Measurements from ENCODE around the gene ARID1B.

ARID1B gene

DNA sequence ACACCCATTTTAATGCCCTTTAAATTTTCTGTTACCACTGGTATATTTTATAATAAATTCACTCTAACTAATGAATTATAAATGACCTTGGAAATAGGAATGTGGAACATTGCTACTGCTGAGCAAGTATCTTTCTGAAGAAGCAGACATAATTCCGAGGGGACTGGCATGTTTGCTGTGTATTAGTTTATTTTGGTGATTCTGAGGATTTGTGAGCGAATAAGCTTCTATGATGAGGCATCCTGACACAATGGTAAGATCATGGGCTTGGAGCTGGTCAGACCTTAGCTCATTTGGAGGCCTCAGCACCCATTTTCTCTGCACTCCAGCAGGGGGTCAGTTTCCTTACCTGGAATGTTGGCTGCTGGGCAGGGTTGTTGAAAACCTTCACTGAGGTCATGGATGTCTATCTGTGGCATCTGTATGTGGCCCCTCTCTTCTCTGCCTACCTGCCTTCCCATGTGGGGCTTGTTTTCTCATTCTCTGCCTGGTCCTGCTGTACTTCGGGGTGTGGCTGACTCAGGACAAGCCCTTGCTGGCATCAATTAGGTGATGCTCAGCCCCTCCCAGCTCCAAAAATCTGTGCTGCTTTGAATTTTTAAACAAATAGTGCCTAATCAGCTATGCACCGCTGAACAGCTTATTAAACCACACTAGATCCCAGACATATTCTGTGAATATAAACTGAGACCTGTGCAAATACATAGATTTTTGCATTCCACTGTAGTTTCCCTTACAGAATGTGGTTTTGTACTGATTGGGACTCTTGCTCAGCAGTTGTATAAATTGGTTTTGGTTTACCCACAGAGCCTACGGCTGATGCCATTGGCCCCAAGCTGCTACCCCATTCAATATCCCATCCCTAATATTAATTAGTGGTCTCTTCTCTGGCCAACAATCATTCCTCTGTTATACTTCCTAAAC, 10.7 kb downstream of the ARID1B start:
- TF ChIP-seq POLR2AphosphoS5 (IDR thresholded peaks at IDR 0.05; ENCODE audit: low read depth, low read length) (no peak), SIN3A (IDR thresholded peaks at IDR 0.05; ENCODE audit: borderline replicate concordance, insufficient read depth, low read length) (no peak), FOXP2 (optimal IDR thresholded peaks at IDR 0.05; ENCODE audit: borderline replicate concordance, extremely low read depth, extremely low read length, insufficient read depth) (no peak), TAF1 (IDR thresholded peaks at IDR 0.05; ENCODE audit: borderline replicate concordance, insufficient read depth, low read length) (no peak)
- TF ChIP-seq, protein P1, sequence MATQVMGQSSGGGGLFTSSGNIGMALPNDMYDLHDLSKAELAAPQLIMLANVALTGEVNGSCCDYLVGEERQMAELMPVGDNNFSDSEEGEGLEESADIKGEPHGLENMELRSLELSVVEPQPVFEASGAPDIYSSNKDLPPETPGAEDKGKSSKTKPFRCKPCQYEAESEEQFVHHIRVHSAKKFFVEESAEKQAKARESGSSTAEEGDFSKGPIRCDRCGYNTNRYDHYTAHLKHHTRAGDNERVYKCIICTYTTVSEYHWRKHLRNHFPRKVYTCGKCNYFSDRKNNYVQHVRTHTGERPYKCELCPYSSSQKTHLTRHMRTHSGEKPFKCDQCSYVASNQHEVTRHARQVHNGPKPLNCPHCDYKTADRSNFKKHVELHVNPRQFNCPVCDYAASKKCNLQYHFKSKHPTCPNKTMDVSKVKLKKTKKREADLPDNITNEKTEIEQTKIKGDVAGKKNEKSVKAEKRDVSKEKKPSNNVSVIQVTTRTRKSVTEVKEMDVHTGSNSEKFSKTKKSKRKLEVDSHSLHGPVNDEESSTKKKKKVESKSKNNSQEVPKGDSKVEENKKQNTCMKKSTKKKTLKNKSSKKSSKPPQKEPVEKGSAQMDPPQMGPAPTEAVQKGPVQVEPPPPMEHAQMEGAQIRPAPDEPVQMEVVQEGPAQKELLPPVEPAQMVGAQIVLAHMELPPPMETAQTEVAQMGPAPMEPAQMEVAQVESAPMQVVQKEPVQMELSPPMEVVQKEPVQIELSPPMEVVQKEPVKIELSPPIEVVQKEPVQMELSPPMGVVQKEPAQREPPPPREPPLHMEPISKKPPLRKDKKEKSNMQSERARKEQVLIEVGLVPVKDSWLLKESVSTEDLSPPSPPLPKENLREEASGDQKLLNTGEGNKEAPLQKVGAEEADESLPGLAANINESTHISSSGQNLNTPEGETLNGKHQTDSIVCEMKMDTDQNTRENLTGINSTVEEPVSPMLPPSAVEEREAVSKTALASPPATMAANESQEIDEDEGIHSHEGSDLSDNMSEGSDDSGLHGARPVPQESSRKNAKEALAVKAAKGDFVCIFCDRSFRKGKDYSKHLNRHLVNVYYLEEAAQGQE (IDR thresholded peaks at IDR 0.05; ENCODE audit: insufficient read depth in 1 of 2, low read depth in 2 of 2, low read length in 2 of 2), result no peak

DNA sequence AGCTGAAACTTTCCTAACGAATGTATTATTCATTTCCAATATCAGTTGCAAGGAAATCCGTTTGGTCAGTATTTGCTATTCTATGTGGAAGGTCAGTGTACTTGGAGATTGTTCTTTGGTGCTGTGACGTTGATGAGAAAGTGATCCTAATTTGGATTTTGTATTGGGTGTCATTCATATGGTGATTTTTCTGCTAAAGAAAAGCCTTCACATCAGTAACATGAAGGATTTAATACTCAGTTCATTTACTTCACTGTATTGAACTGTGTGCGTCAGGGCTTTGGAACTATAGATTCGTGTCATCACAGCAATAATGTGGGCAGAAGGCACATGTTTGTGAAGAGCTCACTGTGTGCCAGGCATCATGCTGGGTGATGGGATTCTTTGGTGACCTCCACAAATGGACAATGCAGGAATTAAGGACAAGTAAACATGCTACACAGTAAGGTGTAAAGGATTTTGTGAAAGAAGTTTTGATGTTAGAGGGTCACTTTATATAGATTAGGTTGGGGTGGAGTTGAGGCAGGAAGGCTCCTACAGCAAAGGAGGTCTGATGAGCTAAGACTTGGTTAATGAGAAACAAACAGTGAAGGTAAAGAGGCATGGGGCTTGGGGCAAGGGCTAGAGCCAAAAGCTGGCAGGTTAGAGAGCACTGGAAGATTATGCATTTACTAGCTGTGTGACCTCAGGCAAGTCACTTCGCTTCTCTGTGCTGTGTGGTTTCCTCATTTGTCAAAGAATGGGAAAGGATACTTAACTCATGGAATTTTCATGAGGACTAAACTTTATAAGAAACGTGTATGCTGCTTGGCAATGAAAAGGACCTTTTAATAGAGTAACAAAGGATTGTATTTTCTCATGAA, 12.1 kb downstream of the ARID1B start:
- TF ChIP-seq FOXP2 (optimal IDR thresholded peaks at IDR 0.05; ENCODE audit: borderline replicate concordance, extremely low read depth, extremely low read length, insufficient read depth) (no peak), POLR2AphosphoS5 (IDR thresholded peaks at IDR 0.05; ENCODE audit: low read depth, low read length) (no peak)
- TF ChIP-seq, protein P1 (IDR thresholded peaks at IDR 0.05; ENCODE audit: insufficient read depth in 1 of 2, low read depth in 2 of 2, low read length in 2 of 2), result no peak

DNA sequence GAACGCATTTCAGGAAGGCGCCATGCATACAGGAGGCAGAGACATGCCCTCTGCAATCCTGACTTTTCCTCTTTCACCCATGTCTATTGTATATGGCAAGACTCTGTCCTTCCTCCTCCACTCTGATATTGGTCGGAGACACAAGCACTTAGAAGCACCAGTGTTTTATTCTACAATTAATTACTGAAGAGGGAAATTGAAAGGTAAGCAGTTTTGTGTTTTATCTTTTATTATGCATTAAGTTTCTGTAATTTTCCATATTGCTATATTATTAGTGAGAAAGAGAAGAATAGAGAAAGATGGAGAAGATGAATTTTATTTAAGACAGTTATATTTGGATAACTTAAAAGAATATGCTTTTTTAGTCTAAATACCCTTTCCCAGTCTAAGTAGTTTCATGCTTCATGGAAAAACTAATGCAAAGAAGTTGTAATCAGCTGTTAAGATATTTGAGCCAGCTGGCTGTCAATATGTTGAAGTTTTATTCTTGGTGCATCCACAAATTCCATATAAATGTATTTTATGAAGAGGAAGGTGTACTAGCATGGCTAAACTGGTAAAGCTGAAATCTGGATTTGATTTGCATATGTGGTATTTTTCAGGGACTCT, 13.6 kb downstream of the ARID1B start:
- TF ChIP-seq POLR2AphosphoS5 (IDR thresholded peaks at IDR 0.05; ENCODE audit: low read depth, low read length) (no peak), FOXP2 (optimal IDR thresholded peaks at IDR 0.05; ENCODE audit: borderline replicate concordance, extremely low read depth, extremely low read length, insufficient read depth) (no peak), TAF1 (IDR thresholded peaks at IDR 0.05; ENCODE audit: borderline replicate concordance, insufficient read depth, low read length) (no peak), SIN3A (IDR thresholded peaks at IDR 0.05; ENCODE audit: borderline replicate concordance, insufficient read depth, low read length) (no peak)
- TF ChIP-seq, protein P1 (IDR thresholded peaks at IDR 0.05; ENCODE audit: insufficient read depth in 1 of 2, low read depth in 2 of 2, low read length in 2 of 2), result no peak

DNA sequence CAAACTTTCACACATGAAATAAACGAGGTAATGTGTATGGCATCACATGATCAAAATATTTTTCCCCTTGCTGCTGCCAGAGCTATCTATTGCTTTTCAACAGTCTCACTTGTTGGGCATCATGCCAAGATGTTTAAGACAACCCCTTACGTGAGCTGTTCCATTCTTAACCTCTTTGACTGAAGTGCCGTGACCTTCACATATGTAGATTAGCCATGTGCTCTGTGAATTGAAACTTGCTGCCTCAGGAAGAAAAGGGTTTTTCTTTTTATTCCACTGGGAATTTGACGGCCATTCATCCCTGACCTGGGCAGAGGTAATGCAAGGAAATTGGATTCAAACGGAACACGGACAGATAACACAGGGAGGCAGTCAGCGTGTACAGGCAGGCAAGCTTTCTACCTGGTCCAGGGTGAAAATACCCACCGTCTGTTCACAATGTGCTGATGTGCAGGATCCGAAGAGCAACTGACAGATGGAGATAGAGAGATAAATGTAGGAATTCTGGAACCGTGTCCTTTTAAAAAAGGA, 14.2 kb downstream of the ARID1B start:
- TF ChIP-seq, protein P1 (IDR thresholded peaks at IDR 0.05; ENCODE audit: insufficient read depth in 1 of 2, low read depth in 2 of 2, low read length in 2 of 2), result peak in 1 of 2 experiments; percentile 35; a peak in 1 of 4 replicates
- TF ChIP-seq POLR2AphosphoS5 (IDR thresholded peaks at IDR 0.05; ENCODE audit: low read depth, low read length), result peak; percentile 73
- TF ChIP-seq FOXP2 (optimal IDR thresholded peaks at IDR 0.05; ENCODE audit: borderline replicate concordance, extremely low read depth, extremely low read length, insufficient read depth), result no peak
- peak; percentile 52; the same call in 1 of the 2 replicates for TF ChIP-seq TAF1 (IDR thresholded peaks at IDR 0.05; ENCODE audit: borderline replicate concordance, insufficient read depth, low read length)
- TF ChIP-seq SIN3A (IDR thresholded peaks at IDR 0.05; ENCODE audit: borderline replicate concordance, insufficient read depth, low read length), result peak; percentile 91
